ENCODE results near the gene OPA3. TPM values are rescaled to one million over a fixed set of nuclear protein-coding genes. Genes with fewer than 3 reads are reported as not detected.

OPA3 gene
- total RNA-seq, 1 experiment from 2014 or later: 16.8 TPM

DNA sequence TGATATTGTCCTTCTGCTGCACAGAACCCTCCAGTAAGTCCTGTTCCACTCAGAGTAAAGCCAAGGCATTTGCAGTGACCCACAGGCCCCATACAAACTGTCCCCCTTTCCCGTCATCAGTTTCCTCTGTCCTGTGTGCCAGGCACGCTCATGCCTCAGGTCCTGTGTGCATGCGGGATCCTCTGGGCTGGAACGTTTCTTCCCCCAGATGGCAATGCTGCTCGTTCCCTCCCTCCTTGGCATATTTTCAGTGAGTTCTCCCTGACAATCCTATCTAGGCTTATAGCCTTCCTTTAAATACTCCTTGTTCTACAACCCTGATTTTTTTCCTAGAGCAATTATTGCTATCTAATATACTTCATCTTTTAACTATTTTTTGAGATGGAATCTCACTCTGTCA lies 5.7 kb downstream of the OPA3 start:
- Mint-ChIP-seq H3K36me3 (ENCODE audit: insufficient read depth, unreplicated experiment) (peaks cover 15% of the 10 kb centered on the region), H3K27ac (ENCODE audit: low read depth, unreplicated experiment) (peak overlapping the region; percentile 84), H3K9me3 (ENCODE audit: unreplicated experiment) (no peaks in the 10 kb centered on the region), H3K4me1 (ENCODE audit: insufficient read depth, unreplicated experiment) (peaks cover 30% of the 10 kb centered on the region), H3K27me3 (ENCODE audit: insufficient read depth, unreplicated experiment) (no peaks in the 10 kb centered on the region), H3K4me3 (ENCODE audit: unreplicated experiment) (no peak overlapping the region)
- DNase-seq (ENCODE audit: unreplicated experiment): no peak
- POLR2A ChIA-PET: interaction anchor here (2.4 to 3.1 kb wide), 2 partner anchors 52 to 63 kb away, joined by 10 to 19 read pairs; no protein-coding TSS in a partner anchor
- CTCF ChIA-PET: no interaction called here
- TF ChIP-seq, protein P1, sequence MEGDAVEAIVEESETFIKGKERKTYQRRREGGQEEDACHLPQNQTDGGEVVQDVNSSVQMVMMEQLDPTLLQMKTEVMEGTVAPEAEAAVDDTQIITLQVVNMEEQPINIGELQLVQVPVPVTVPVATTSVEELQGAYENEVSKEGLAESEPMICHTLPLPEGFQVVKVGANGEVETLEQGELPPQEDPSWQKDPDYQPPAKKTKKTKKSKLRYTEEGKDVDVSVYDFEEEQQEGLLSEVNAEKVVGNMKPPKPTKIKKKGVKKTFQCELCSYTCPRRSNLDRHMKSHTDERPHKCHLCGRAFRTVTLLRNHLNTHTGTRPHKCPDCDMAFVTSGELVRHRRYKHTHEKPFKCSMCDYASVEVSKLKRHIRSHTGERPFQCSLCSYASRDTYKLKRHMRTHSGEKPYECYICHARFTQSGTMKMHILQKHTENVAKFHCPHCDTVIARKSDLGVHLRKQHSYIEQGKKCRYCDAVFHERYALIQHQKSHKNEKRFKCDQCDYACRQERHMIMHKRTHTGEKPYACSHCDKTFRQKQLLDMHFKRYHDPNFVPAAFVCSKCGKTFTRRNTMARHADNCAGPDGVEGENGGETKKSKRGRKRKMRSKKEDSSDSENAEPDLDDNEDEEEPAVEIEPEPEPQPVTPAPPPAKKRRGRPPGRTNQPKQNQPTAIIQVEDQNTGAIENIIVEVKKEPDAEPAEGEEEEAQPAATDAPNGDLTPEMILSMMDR (IDR thresholded peaks at IDR 0.05; ENCODE audit: unreplicated experiment): no peak
- BruUV-seq (replicated peaks): TSS peak; percentile 63
- intact Hi-C loops (cut with micrococcal nuclease): no loop called here

- Mint-ChIP-seq H3K27ac (ENCODE audit: low read depth, unreplicated experiment) (peak overlapping the region; percentile 84), H3K4me3 (ENCODE audit: unreplicated experiment) (peak overlapping the region; percentile 57), H3K27me3 (ENCODE audit: insufficient read depth, unreplicated experiment) (no peaks in the 10 kb centered on the region), H3K9me3 (ENCODE audit: unreplicated experiment) (no peaks in the 10 kb centered on the region), H3K4me1 (ENCODE audit: insufficient read depth, unreplicated experiment) (peaks cover 27% of the 10 kb centered on the region), H3K36me3 (ENCODE audit: insufficient read depth, unreplicated experiment) (peaks cover 10% of the 10 kb centered on the region)
- TF ChIP-seq, protein P1 (IDR thresholded peaks at IDR 0.05; ENCODE audit: unreplicated experiment): no peak
- CTCF ChIA-PET: interaction anchor here (0.6 to 1.5 kb wide), 6 partner anchors 13 to 91 kb away, joined by 3 to 7 read pairs (median 4); no protein-coding TSS in a partner anchor
- POLR2A ChIA-PET: interaction anchor here (0.6 to 3.1 kb wide), 21 partner anchors 9 to 170 kb away, joined by 3 to 19 read pairs (median 4); partner anchors contain the start of genes EML2, QPCTL and SNRPD2
- intact Hi-C loops (cut with micrococcal nuclease): no loop called here
- no TSS peak for BruUV-seq (replicated peaks)
- DNase-seq (ENCODE audit: unreplicated experiment): peak; percentile 77
These were observed 7.3 kb downstream of the OPA3 start for GRCh38 chr19:45577111-45577905.

- H3K4me1 Mint-ChIP-seq (ENCODE audit: insufficient read depth, unreplicated experiment): peaks cover 25% of the 10 kb centered on the region
- peak overlapping the region; percentile 84 for H3K27ac Mint-ChIP-seq (ENCODE audit: low read depth, unreplicated experiment)
- H3K27me3 Mint-ChIP-seq (ENCODE audit: insufficient read depth, unreplicated experiment): no peaks in the 10 kb centered on the region
- DNase-seq (ENCODE audit: unreplicated experiment): no peak
- CTCF ChIA-PET: interaction anchor here (0.6 to 1.8 kb wide), 6 partner anchors 14 to 91 kb away, joined by 3 to 7 read pairs (median 4); no protein-coding TSS in a partner anchor
- H3K9me3 Mint-ChIP-seq (ENCODE audit: unreplicated experiment): no peaks in the 10 kb centered on the region
- TF ChIP-seq, protein P1 (IDR thresholded peaks at IDR 0.05; ENCODE audit: unreplicated experiment): no peak
- peaks cover 7% of the 10 kb centered on the region for H3K36me3 Mint-ChIP-seq (ENCODE audit: insufficient read depth, unreplicated experiment)
- intact Hi-C loops (cut with micrococcal nuclease): no loop called here
- POLR2A ChIA-PET: interaction anchor here (0.6 to 3.1 kb wide), 20 partner anchors 8 to 169 kb away, joined by 3 to 19 read pairs (median 4); partner anchors contain the start of genes EML2, QPCTL and SNRPD2
- no TSS peak for BruUV-seq (replicated peaks)
- H3K4me3 Mint-ChIP-seq (ENCODE audit: unreplicated experiment): peak overlapping the region; percentile 57
These were observed 7.9 kb downstream of the OPA3 start for GRCh38 chr19:45576682-45577081.

DNA sequence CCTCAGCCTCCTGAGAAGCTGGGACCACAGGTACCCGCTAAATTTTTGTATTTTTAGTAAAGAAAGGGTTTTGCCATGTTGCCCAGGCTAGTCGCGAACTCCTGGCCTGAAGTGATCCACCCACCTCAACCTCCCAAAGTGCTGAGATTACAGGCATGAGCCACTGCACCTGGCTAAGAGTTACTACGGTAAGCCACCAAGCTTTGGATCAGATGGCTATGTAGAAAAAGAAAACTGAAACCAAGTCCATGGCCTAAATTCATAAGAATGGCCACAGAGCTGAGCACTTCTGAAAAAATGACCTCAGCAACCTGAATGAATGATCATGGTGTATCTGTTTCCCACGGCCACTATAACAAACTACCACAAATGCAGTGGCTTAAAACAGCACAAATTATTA lies 9.4 kb downstream of the OPA3 start:
- Mint-ChIP-seq H3K9me3 (ENCODE audit: unreplicated experiment) (no peaks in the 10 kb centered on the region), H3K4me3 (ENCODE audit: unreplicated experiment) (no peak overlapping the region), H3K4me1 (ENCODE audit: insufficient read depth, unreplicated experiment) (peaks cover 26% of the 10 kb centered on the region), H3K27ac (ENCODE audit: low read depth, unreplicated experiment) (peak overlapping the region; percentile 67), H3K36me3 (ENCODE audit: insufficient read depth, unreplicated experiment) (peaks cover 7% of the 10 kb centered on the region), H3K27me3 (ENCODE audit: insufficient read depth, unreplicated experiment) (no peaks in the 10 kb centered on the region)
- no peak for DNase-seq (ENCODE audit: unreplicated experiment)
- intact Hi-C loops (cut with micrococcal nuclease): no loop called here
- BruUV-seq (replicated peaks): no TSS peak
- CTCF ChIA-PET: interaction anchor here (0.6 to 1.8 kb wide), 6 partner anchors 51 to 182 kb away, joined by 3 to 5 read pairs (median 3); no protein-coding TSS in a partner anchor
- POLR2A ChIA-PET: interaction anchor here (0.9 kb wide), 1 partner anchor 9 kb away, joined by 3 read pairs; no protein-coding TSS in a partner anchor
- TF ChIP-seq, protein P1 (IDR thresholded peaks at IDR 0.05; ENCODE audit: unreplicated experiment): no peak
